Activated CD4-positive, alpha-beta T cell treated with anti-CD3 and anti-CD28 coated beads for 48 hours (primary cell): ENCODE data around the gene LRPAP1.
"Not testable (repeated sequence)": the region's sequence is repeated elsewhere in the genome, so short reads cannot be mapped to it uniquely, and the experiment has no call there.

Source experiments
- DNase-seq: peaks from one replicate; pipeline ENCODE4 v3.0.0-alpha.2; 2020

The LRPAP1 gene

DNA sequence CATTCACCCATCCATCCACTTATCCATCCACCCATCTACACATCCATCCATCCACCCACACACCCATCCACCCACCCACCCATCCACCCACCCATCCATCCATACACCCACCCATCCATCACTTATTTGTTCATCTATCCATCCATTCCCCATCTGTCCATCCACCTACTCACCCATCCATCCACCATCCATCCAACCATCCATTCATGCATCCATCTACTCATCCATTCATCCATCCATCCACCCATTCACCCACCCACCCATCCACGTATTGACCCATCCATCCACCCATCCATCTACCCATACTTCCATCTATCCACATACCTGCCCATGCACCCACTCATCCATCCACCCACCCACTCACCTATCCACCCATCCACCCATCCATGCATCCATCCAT is 28.2 kb upstream of the LRPAP1 start:
- not testable (repeated sequence) for DNase-seq

- not testable (repeated sequence) for DNase-seq
Observed at GRCh38 chr4:3559381-3560290, 27.4 kb upstream of the LRPAP1 start.

DNA sequence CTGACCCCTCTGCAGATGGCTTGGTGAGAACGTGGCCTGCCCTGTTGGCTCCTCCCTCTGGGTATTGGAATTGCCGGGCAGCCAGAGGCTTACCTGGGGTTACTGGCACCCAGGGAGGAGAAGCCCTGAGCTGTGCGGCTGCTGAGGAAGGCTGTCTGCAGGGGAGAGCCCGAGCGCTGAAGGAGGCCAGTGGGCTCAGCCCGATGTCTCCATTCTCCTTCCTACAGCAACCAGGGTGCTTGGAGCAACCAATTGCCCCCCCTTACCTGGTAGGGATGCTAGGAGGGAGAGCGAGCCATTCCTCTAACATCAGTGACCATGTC is 26.3 kb upstream of the LRPAP1 start:
- not testable (repeated sequence) for DNase-seq

DNA sequence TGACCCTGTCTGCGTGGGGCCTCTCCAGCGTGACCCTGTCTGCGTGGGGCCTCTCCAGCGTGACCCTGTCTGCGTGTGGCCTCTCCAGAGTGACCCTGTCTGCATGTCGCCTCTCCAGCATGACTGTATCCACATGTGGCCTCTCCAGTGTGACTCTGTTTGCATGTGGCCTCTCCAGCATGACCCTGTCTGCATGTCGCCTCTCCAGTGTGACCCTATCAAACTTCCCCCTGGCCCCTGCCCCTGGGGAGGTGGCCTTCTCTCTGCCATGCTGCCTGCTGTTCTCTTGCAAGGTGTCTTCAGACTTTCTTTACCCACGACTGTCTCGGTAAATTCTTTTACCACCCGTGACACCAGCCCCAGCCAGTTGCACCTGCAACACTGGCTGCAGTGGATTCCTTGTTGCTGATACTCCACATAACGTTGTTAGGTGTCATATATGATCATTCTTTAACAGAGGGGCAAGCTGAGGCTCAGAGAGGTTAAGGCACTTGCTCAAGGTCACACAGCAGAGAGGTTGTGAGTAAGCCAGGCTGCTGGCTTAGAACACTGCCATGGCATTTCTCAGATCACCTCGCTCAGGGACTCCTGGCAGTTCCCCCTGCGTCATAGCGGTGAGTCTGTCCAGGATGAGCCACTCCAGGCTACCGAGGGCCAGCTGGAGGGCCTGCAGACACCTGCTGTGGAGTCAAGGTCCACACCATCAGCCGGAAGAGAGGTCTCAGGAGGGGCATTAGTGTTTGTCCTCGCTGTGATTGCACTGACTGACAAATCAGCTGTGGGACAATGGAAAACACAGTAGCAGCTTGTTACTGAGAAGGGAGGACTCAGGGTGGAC is 25.7 kb upstream of the LRPAP1 start:
- not testable (repeated sequence) for DNase-seq

DNA sequence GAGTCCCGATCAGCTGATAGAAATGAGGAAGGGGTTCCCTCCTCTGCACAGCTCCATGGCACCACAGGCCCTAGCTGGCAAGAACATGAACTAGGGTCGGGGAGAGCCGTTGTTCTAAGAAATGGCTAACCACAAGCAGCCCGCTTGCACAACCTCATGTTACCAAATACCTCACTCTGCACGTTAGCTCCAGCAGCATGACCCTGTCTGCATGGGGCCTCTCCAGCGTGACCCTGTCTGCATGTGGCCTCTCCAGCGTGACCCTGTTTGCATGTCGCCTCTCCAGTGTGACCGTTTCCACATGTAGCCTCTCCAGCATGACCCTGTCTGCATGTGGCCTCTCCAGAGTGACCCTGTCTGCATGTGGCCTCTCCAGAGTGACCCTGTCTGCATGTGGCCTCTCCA is 24.9 kb upstream of the LRPAP1 start:
- DNase-seq = not testable (repeated sequence)

GRCh38 chr4:3556244-3556867 is 24.1 kb upstream of the LRPAP1 start:
- not testable (repeated sequence) for DNase-seq

DNA sequence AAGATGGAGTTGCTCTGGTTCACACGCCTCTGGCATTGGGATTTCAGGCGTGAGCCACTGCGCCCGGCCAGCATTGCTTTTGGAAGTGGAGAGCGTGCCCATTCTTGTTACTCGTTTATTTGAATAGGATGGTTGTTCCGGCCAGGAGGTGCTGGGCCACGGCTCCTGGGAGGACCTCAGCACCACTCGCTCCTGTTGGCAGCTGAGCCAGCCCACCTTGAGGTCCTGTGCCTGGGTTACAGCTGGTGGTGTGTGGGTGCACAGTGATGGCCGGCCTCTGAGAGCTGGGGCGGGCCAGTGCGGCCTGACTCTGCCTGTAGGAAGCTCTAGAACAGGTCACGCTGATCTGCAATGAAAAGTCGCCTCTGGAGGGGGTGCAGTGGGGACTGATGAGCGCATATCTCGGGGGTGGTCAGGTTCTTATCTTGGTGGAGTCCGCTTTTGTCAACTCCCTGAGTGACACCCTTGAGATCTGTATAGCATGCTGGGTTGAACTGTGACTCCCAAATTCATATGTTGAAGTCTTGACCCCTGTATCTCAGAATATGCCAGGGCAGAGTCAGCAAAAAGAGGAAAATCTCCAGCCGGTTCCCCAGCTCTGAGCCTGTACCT is 23.3 kb upstream of the LRPAP1 start:
- not testable (repeated sequence) for DNase-seq

DNA sequence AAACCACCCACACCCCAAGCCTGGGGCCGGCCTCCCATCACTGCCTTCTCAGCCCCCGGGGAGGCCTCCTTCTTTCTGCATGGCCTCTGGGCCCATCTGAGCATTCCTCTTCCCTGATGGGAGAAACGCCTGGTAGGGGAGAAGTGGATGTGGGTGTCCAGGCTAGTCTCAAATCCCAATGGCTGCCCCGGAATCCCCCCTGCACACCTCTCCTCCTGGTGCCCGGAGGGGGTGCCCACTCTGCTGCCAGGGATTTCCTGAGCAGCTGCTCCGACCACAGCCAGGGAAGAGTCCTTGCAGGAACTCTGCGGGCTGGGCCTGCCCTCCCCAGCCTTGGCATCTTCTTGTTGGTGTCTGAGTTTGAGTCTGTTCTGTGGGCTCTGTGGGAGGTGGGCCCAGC is 19.1 kb upstream of the LRPAP1 start:
- not testable (repeated sequence) for DNase-seq

GRCh38 chr4:3550792-3551325 is 18.6 kb upstream of the LRPAP1 start:
- not testable (repeated sequence) for DNase-seq

DNA sequence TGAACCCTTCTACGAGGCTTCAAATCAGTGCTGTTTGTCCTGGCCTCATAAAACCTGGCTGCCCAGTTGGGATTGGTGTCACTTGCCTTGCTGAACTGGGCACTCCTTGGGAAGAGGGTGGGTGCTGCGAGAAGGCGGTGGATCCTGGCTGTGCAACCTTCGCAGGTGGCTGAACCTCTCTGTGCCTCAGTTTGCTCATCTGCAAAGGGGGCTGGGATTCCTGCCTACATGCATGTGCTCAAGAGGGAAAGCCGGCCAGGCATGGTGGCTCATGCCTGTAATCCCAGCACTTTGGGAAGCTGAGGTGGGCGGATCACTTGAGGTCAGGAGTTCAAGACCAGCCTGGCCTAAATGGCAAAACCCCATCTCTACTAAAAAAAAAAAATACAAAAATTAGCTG is 17.8 kb upstream of the LRPAP1 start:
- DNase-seq = not testable (repeated sequence)

DNA sequence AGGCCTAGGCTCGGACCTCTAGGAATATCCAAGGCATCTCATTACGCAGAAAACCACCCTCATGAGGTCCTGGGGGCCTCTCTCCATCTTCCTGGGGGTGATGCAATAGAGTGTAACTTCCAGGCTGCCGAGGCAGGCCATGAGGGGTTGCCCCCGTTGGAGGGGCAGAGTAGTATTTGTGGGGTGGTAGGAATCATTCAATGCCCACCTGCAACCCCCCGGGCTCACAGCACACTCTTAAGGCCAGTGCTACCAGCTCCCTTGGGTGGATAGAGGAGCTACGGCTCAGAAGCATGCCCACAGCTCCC is 17.4 kb upstream of the LRPAP1 start:
- not testable (repeated sequence) for DNase-seq

- not testable (repeated sequence) for DNase-seq
Observed at GRCh38 chr4:3548991-3549693, 16.9 kb upstream of the LRPAP1 start.

GRCh38 chr4:3546721-3547120 is 14.5 kb upstream of the LRPAP1 start:
- DNase-seq = not testable (repeated sequence)

DNA sequence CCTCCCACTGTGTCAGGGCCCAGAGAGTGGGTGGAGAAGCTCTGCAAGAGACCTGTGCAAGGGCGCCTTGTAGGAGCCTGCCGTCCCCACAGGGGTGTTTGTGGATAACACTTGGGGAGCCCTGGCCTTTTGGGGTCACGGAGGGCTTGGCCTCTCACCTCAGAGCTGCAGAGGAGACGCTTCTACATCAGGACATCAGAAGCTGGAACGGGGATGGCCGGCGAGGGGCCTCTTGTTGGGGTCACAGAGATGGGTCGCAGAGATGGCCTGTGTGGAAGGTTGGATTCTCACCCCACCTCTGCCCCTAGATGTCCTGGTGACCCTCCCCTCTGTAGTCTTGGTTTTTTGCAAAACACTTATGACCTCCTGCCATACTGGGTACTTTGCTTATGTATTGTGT is 13.1 kb upstream of the LRPAP1 start:
- not testable (repeated sequence) for DNase-seq

DNA sequence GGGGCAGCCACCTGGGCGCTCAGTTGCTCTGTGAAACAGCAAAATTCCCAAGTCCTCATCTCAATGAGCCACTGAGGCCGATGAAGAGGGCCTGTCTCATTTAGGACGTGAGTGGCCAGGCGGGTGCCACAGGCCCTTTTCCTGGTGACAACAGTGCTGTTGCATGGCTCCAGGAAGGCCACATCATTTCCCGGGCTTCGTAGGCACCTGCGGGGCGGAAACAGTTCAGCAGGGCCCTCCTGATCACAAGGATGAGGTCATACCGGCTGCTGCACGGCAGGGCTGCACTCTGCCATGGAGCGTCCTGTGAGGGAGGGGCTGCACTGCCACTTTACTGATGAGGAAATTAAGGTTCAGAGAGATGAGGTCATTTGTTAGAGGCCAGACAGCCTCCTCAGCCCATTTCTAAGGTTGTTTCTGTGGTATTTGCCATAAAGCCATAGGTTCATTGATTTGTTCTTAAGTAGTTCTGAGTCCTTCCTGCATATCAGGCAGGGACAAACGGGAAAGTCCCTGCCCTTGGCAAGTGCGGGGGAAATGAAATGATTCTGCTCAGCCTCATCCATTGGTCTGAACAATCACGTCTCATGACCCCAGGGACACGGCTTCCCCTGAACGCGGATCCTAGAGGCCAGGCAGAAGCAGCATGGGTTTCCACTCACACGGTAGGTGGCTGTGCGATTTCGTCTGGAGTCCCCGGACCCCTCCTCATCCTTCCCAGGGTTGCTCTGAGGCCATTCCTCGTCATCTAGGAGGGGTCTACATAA is 12.2 kb upstream of the LRPAP1 start:
- not testable (repeated sequence) for DNase-seq

DNA sequence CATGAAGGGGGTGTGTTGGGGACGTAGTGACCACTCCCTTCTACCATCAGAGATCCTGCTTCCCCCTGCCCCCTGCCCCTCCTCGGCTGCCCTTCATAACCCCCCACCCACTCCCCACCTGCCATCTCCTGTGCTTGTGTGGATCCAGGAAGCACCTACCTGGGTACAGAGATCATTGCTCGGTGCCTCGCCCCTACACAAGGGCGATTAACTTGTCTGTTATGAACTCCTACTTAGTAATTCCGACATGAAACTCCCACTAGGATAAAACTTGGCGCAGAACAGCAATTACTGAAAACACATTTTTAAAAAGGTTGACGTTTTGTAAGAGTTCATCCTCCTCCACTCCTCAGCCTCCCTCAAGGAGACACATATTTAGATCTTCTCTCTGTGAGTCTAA is 11.2 kb upstream of the LRPAP1 start:
- not testable (repeated sequence) for DNase-seq

- not testable (repeated sequence) for DNase-seq
Observed at GRCh38 chr4:3538906-3539305, 6.7 kb upstream of the LRPAP1 start.

DNA sequence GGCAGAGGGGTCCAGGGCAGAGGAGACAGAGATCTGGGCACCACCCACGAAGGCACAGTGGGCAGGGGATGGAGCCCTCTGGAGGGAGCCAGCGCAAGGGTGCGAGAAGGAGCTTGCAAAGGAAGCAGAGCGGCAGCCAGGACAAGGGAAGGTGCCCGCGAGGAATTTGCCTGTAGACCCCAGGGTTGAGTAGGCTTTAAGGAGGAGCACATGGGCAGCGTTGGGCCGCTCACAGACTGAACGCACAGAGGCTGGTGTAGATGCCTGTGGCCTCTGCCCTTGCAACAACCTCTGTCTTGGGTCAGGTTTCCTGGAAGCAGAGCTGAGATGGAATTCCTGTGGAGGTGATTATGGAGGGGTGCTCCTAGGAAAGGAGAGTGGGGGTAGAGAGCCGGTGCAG is 3.6 kb upstream of the LRPAP1 start:
- DNase-seq = not testable (repeated sequence)

DNA sequence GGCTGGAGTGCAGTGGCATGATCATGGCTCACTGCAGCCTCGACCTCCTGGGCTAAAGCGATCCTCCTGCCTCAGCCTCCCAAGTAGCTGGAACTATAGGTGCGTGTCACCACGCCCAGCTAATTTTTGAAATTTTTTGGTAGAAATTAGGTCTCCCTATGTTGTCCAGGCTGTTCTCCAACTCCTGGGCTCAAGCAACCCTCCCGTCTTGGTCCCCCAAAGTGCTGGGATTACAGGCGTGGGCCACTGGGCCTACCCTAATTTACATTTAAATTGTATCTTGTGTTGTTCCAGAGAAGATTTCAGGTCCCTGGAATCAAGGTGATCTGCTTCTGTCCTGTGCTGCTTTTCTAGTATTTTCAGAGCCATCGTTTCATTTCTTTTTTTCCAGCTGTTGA is 1.2 kb upstream of the LRPAP1 start:
- no peak for DNase-seq

DNA sequence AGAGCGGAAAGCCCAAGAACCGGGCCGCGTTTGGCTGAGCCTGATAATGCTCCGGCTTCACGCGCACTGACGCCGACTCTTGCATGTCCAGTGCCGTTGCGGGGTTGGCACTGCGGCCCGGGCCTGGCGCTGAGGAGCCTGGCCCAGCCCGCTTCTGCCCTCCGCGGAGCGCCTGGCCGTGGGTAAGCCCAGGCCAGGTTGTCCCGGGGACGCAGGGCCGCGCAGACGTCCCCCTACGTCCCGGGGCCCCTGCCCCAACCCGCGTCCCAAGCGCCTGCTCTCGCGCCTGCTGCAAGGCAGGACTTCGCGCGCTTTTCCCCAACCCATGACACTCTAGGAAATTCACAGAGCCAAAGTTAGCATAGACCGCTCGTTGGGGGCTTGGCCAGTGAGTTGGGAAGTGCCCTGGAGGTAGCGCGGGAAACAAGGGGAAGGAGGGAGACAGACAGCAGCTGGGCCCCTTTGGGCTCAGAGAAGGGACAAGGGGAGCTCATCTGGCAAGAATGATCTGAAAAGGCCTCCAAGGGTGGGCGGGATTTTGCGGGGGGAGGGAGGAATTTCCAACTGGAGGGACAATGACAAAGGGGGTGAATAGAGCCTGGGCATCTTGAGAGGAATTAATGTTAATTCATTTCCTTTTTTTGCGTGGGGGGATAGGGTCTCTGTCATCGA is 665 bp upstream of the LRPAP1 start:
- no peak for DNase-seq
